ENCODE results near the gene FAT3.

FAT3 gene

GRCh38 chr11:92267278-92267677 is 42.7 kb downstream of the FAT3 start:
- TF ChIP-seq CTCF (IDR thresholded peaks at IDR 0.05) = no peak
- TF ChIP-seq ZFX (IDR thresholded peaks at IDR 0.05; ENCODE audit: borderline replicate concordance) = no peak
- no peak overlapping the region for H3K27ac ChIP-seq

GRCh38 chr11:92267968-92268367 is 43.4 kb downstream of the FAT3 start:
- H3K27ac ChIP-seq = no peak overlapping the region
- TF ChIP-seq ZFX (IDR thresholded peaks at IDR 0.05; ENCODE audit: borderline replicate concordance) (no peak), CTCF (IDR thresholded peaks at IDR 0.05) (no peak)

GRCh38 chr11:92268546-92268945 is 43.9 kb downstream of the FAT3 start:
- no peak for TF ChIP-seq ZFX (IDR thresholded peaks at IDR 0.05; ENCODE audit: borderline replicate concordance)
- TF ChIP-seq CTCF (IDR thresholded peaks at IDR 0.05) = no peak
- no peak overlapping the region for H3K27ac ChIP-seq

GRCh38 chr11:92269021-92269420 is 44.4 kb downstream of the FAT3 start:
- H3K27ac ChIP-seq = no peak overlapping the region
- TF ChIP-seq CTCF (IDR thresholded peaks at IDR 0.05) (no peak), ZFX (IDR thresholded peaks at IDR 0.05; ENCODE audit: borderline replicate concordance) (no peak)

- H3K27ac ChIP-seq = no peak overlapping the region
- no peak for TF ChIP-seq CTCF (IDR thresholded peaks at IDR 0.05)
- TF ChIP-seq ZFX (IDR thresholded peaks at IDR 0.05; ENCODE audit: borderline replicate concordance) = no peak
Measured at GRCh38 chr11:92269841-92270240, 45.2 kb downstream of the FAT3 start.

GRCh38 chr11:92272651-92273050 is 48.0 kb downstream of the FAT3 start:
- TF ChIP-seq CTCF (IDR thresholded peaks at IDR 0.05) (no peak), ZFX (IDR thresholded peaks at IDR 0.05; ENCODE audit: borderline replicate concordance) (no peak)

More at GRCh38 chr11:92272651-92273050, 48.0 kb downstream of the FAT3 start:
- H3K27ac ChIP-seq = no peak overlapping the region

Measured in 22Rv1 (cell line).